GM21717 (cell line): Measurements from ENCODE around the gene ZBTB46.
"Not testable (repeated sequence)": the region's sequence is repeated elsewhere in the genome, so short reads cannot be mapped to it uniquely, and the experiment has no call there.

Source experiments
- ATAC-seq: cut with Tn5 transposase; IDR thresholded peaks from one replicate; pipeline ENCODE4 v1.9.1; 2021; ENCODE audit warnings: mild to moderate bottlenecking, moderate library complexity; ENCODE audit not compliant: unreplicated experiment

ZBTB46 gene

DNA sequence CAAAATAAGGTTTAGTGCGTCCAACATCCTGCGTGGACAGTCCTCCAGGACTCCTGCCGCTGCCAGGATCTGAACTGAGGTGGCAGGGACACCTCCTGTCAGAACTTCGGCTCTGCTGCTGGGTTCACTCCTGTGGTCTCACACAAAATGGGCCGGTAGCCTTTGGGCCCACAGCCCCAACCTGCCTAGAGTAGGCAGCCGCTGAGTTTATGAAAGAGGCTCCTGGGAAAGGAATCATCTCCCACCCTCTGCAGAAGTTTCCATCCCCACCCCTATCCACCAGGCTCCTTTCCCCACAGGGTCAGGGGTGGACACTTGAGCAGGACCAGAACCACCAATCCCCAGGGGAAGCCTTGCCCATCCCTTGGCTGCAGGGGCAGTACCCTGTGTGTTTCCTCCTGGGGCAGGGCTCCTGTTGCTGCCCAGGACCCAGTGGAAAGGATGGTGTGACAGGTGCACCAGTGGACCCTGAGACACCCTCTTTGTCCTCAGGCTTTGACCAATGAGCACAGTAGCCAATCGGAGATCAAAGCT lies 28.2 kb upstream of the ZBTB46 start:
- ATAC-seq, result no peak

GRCh38 chr20:63858393-63859165 lies 27.5 kb upstream of the ZBTB46 start:
- ATAC-seq, result no peak

GRCh38 chr20:63857764-63858392 lies 26.8 kb upstream of the ZBTB46 start:
- ATAC-seq, result no peak

DNA sequence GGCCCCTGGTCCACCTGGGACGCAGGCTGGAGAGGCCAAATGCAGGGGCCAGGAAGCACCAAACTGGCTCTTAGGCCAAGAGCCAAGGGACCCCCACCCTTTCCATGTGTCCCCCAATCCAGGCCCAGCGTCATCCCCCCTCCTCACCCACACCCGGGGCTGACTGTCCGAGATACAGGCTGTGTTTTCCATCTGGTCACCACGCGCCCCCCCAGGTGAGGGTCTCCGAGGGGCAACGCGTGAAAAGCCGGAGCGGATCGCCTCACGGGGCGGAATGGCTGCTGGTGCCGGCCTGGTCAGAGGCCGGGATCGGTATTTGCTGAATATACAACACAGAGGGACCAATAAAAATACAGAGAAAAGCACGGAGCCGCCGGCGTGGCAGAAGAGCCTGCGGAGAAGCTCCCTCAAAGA lies 25.0 kb upstream of the ZBTB46 start:
- ATAC-seq, result no peak

DNA sequence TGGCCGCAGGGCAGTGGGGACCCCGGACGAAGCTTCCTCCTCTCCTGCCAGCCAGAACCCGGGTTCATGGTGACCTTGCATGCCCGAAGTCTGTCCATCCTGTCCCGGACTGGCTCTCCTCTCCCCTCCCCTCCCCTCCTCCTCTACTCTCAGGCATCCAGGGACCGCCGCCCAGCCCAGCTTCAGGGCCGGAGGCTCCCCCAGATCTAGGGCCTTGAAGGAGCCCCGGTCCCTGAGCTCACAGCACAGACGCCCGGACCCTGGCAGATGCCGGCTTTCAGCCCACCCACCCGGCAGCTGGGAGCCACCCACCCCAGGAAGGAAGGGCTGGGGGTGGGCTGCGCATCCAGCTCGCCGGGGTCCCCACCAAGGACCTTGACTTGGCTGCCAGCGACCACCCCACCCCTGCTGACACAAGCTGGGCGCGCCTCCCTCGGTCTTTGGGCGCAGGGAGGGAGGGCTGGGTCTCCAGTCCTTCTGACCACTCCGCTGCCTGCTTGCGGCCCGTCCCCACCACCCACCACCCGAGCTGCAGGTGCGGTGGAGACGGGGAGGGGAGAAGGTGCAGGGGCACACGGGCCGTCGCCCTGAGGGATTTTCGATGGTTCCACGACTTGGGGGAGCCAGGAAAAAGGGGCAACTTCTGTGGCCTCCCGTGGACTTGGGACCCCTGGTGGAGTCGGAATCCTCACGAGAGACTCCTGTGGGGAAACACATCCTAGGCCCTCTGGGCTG lies 24.5 kb upstream of the ZBTB46 start:
- ATAC-seq, result no peak

DNA sequence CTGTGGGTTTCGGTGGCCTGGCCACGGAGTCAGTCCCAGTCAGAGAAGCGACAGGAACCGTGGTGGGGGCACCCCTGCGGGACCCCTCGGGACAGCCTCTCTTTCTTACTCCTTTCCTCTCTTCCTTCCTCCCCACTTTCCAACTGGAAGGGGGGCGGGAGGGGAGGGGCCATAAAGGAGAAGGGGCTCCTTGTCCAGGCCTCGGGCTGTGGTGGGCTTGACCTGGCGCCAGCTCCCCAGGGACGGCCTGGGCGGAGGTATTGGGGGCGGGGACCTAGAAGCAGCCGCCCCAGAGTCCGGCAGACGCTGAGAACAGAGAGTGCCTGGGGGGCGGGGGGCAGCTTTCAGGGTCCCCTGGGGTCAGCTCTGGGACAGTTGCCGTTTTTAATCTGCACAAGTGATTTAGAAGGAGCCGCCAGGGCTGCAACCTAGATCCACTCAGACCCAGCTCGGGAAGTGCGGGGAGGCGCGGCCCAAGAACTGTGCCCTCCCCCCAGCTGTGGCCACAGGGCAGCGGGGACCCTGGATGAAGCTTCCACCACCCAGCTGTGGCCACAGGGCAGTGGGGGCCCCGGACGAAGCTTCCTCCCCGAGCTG lies 23.8 kb upstream of the ZBTB46 start:
- no peak for ATAC-seq

DNA sequence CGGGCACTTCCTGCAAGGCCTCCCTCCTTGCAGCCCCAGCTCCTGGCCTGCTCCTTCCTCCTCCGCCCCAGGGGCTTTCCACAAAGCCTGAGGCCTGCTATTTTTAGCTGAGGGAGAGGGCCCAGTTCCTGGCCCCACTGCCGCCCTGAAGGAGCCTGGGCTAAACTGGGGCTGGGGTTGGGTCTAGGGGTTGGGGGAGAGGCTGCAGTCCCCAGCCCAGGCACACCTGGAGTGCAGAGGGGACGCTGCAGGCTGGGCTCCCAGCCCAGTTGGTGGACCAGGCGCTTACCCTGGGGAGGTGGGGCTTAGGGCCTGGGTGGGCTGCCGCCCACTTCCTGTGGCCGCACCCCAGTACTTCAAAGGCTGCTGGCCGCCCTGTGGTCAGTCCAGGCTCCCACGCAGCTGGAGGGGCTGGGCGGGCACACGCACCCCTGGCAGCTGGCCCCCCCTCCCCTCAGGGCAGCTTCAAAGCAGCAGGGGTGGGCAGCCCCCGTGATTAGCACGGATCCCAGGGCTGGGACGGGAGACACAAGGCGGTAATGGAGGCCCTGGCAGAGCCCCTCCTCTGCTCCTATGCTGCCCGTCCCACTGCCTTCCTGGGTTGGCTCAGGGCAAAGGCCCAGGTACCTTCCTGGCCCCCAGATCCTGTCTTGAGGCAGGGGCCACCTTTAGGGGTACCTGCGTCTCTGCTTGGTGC lies 23.2 kb upstream of the ZBTB46 start:
- no peak for ATAC-seq

- ATAC-seq, result not testable (repeated sequence)
These were observed 22.6 kb upstream of the ZBTB46 start for GRCh38 chr20:63853733-63854068.

DNA sequence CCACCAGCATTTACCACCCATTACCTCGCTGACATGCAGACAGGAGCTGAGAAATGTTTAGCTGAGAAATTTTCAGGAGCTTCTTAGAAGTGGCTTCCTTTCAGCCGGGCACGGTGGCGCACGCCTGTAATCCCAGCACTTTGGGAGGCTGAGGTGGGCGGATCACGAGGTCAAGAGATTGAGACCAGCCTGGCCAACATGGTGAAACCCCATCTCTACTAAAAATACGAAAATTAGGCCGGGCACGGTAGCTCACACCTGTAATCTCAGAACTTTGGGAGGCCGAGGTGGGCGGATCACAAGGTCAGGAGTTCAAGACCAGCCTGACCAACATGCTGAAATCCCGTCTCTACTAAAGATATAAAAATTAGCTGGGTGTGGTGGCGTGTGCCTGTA lies 20.5 kb upstream of the ZBTB46 start:
- not testable (repeated sequence) for ATAC-seq

GRCh38 chr20:63850689-63851547 lies 19.9 kb upstream of the ZBTB46 start:
- peak; percentile 72 for ATAC-seq

GRCh38 chr20:63848003-63848911 lies 17.2 kb upstream of the ZBTB46 start:
- no peak for ATAC-seq

- ATAC-seq, result no peak
These were observed 16.4 kb upstream of the ZBTB46 start for GRCh38 chr20:63847237-63848002.

- no peak for ATAC-seq
These were observed 15.8 kb upstream of the ZBTB46 start for GRCh38 chr20:63846888-63847236.

DNA sequence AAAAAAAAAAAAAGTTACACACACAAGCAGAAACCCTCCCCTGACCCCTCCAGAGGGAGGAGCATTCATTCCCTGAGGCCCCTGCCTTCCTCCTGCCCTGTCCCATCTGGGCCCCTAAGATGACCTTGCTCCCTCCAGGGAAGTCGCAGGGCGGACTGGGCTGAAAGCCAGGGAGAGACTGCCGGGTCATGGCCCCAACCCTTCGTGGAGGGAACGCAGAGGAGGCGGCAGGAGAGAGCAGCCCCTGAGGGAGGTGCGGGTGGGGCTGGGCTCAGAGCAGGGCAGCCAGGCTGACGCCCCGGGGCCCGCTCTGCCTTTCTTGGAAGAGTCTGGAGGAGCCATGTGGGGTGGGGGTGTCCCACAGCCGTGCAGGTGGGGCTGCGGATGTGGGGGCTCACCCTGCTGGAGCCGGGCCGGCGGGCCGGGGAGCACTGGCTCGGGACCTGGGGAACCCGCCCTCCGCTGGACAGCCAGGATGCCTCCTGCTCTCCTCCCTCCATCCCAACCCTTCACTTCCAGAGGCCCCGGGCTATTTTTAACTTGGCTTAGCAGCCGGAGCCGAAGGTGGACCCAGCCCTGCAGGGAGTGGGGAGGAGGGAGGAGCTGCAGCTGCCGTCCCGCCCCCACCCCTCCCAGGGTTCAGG lies 15.2 kb upstream of the ZBTB46 start:
- no peak for ATAC-seq

- no peak for ATAC-seq
These were observed 13.5 kb upstream of the ZBTB46 start for GRCh38 chr20:63844511-63844991.

DNA sequence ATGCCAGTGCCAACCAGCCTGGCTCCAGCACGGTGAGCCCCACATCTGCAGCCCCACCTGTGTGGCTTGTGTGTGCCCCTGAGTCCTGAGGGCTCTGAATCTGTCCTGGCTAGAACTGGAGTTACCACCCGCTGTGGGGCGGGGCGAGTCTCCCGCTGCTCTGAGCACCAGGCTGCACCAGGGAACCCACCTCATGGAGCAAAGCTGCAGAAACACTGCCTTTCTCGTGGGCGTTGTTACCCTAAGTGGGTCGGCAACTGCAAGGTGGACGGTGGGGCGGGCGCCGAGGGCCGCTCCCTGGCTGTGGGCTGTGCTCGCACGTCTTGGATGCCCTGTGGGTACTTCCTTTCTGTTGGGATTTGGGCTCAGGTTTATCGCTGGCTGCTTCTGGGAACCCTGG lies 12.7 kb upstream of the ZBTB46 start:
- no peak for ATAC-seq

- no peak for ATAC-seq
These were observed 12.2 kb upstream of the ZBTB46 start for GRCh38 chr20:63843222-63843621.

DNA sequence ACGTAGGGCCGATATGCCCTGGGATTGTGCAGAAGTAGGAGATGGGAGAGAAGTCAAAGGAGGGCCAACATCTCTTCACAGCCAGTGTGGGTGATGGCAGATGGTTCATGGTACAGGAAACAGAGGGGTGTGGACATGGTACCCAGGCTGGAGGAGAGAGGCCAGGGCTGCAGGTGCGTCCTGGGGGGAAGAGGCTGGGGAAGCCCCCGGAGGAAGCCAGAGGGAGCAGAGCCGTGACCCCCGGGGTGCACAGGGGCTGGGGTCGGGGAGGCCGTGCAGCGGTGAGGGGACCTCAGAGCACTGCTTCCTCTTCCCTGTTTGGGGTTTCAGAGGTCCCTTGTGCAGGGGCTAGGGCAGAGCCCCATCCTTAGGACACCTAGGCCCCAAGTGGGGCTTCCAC lies 11.2 kb upstream of the ZBTB46 start:
- no peak for ATAC-seq
